Right lobe of liver (tissue), 6 donors: ENCODE results near the gene ODF2L. TPM values are rescaled to one million over a fixed set of nuclear protein-coding genes. Genes with fewer than 3 reads are reported as not detected.
"Not testable (repeated sequence)": the region's sequence is repeated elsewhere in the genome, so short reads cannot be mapped to it uniquely, and the experiment has no call there.

Source experiments
- ATAC-seq, 4 donors: fragments of 200-7000 bp; cut with Tn5 transposase; one replicate each; pipeline ENCODE4 v1.9.1; 2020; ENCODE audit warnings: mild to moderate bottlenecking in 4 of 4, moderate library complexity in 4 of 4
- DNase-seq, 3 donors: peaks; one replicate each; pipeline ENCODE4 v3.0.0-alpha.2; 2020
- H3K27ac ChIP-seq, 3 donors: fragments of 200-600 bp; one replicate each; pipeline ENCODE4 v1.8.0; 2022
- H3K27me3 ChIP-seq, 2 donors: fragments of 200-600 bp; one replicate each; pipeline ENCODE4 v1.8.0; 2022
- H3K36me3 ChIP-seq, 4 donors: fragments of 200-600 bp; sonication (generic) in 1 of 4; one replicate each; pipeline versions ENCODE4 v1.5.1 to v1.8.0; 2017 to 2022; ENCODE audit warnings: control low read depth in 1 of 4
- H3K4me1 ChIP-seq, 4 donors: fragments of 200-600 bp; sonication (generic) in 1 of 4; one replicate each; pipeline versions ENCODE4 v1.5.1 to v1.8.0; 2017 to 2022; ENCODE audit warnings: control low read depth in 1 of 4
- H3K4me3 ChIP-seq, 3 donors: fragments of 200-600 bp; one replicate each; pipeline ENCODE4 v1.8.0; 2022
- H3K9me3 ChIP-seq, 4 donors: fragments of 200-600 bp; sonication (generic) in 1 of 4; one replicate each; pipeline versions ENCODE4 v1.5.1 to v1.8.0; 2017 to 2022; ENCODE audit warnings: control low read depth in 1 of 4
- CTCF ChIP-seq, 4 donors: fragments of 200-600 bp in 3 of 4; fragments of 450-650 bp in 1 of 4; IDR thresholded peaks; one replicate each; pipeline versions ENCODE4 v1.5.1 to v1.8.0; 2016 to 2022; ENCODE audit warnings: antibody characterized with exemption in 4 of 4, mild to moderate bottlenecking in 2 of 4
- POLR2A ChIP-seq: fragments of 450-650 bp; IDR thresholded peaks from one replicate; pipeline ENCODE4 v1.6.1; 2017; ENCODE audit warnings: antibody characterized with exemption, mild to moderate bottlenecking
- WGBS: methylation state at CpG from one replicate; pipeline ENCODE4 v1.1.6; 2018; ENCODE audit warnings: low coverage, low lambda C conversion rate; ENCODE audit not compliant: insufficient coverage; ENCODE audit errors: missing lambda C conversion rate; 5-methylcytosine and 5-hydroxymethylcytosine counted together
- intact Hi-C, 2 donors: fragments of 100-400 bp; cut with DNase I; formaldehyde crosslinking; loops; one replicate each; pipeline versions ENCODE4 v1.11.2 to v1.14.1; 2022
- total RNA-seq, 6 experiments: library from RNA; depleted of rRNA in 2 of 6; stranded (reverse); fragments of >200 nt in 2 of 6; fragmentation: NEBNext Ultra II Directional in 3 of 6; extraction: Animal tissue kit (Norgen Biotek cat#: 25700) in 3 of 6; gene quantifications; one replicate each; pipeline versions ENCODE4 v1.1.0 to v1.2.4, GENCODE V29; 2016 to 2023
- donor health status: DM: no; HTN: yes; CAD: no.
- donor health status: DM: no; HTN: no; CAD: no.
- donor health status: DM: no; HTN: no; CAD: no.
- donor health status: DM: no; HTN: yes; CAD: no.
- donor health status: DM: no; HTN: yes; CAD: no.

ODF2L gene
- total RNA-seq, 6 experiments from 2014 or later = 3.9 to 8.6 (median 5.7) TPM

DNA sequence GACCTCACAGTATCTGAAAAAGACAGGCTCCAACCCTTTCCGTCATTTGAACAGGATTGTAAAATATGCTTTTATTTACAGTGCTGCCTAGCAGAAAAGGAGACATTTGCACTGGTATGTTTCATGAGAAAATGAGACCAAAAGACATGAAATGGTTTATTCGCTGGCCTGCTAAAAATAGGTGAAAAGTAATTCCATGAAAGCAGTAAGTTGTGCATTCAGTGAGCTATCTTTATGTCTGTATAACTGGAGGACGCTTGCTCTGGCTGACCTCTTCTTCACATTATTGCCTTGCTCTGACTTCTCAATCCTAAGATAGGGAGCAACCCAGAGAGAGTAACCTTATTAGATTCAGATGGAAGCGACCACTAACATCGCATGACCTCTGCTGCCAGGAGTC, 38.3 kb downstream of the ODF2L start:
- Histone ChIP-seq H3K4me1 (no peaks in the 10 kb centered on the region), H3K36me3 (peaks cover 0 to 5% (median 0%) of the 10 kb centered on the region in 4 donors), H3K4me3 (no peak overlapping the region), H3K27me3 (no peaks in the 10 kb centered on the region), H3K9me3 (no peaks in the 10 kb centered on the region), H3K27ac (no peak overlapping the region)
- no peak for TF ChIP-seq CTCF (IDR thresholded peaks at IDR 0.05)
- ATAC-seq = no peak
- WGBS = 71% methylated on average over 5 of the region's 5 CpGs
- intact Hi-C loops = no loop called here
- no peak for DNase-seq

GRCh38 chr1:86356247-86356646, 39.9 kb downstream of the ODF2L start:
- intact Hi-C loops = no loop called here
- no peak for DNase-seq
- no peaks in the 10 kb centered on the region for H3K4me1 ChIP-seq
- H3K27ac ChIP-seq = no peak overlapping the region
- peaks cover 0 to 5% (median 0%) of the 10 kb centered on the region in 4 donors for H3K36me3 ChIP-seq
- 81% methylated on average over 10 of the region's 10 CpGs for WGBS
- no peaks in the 10 kb centered on the region for H3K27me3 ChIP-seq
- TF ChIP-seq CTCF (IDR thresholded peaks at IDR 0.05) (peak in 1 of 4 donors; percentile 15), POLR2A (no peak)
- no peaks in the 10 kb centered on the region for H3K9me3 ChIP-seq
- H3K4me3 ChIP-seq = no peak overlapping the region
- ATAC-seq = no peak

- H3K27ac ChIP-seq = no peak overlapping the region
- WGBS = 94% methylated on average over 1 of the region's 1 CpG
- no peaks in the 10 kb centered on the region for H3K4me1 ChIP-seq
- intact Hi-C loops = no loop called here
- H3K27me3 ChIP-seq = no peaks in the 10 kb centered on the region
- H3K4me3 ChIP-seq = no peak overlapping the region
- DNase-seq (no peak), ATAC-seq (no peak)
- TF ChIP-seq POLR2A (no peak), CTCF (IDR thresholded peaks at IDR 0.05) (no peak)
- H3K36me3 ChIP-seq = no peaks in the 10 kb centered on the region
- no peaks in the 10 kb centered on the region for H3K9me3 ChIP-seq
Measured at GRCh38 chr1:86352086-86352485, 44.0 kb downstream of the ODF2L start.

DNA sequence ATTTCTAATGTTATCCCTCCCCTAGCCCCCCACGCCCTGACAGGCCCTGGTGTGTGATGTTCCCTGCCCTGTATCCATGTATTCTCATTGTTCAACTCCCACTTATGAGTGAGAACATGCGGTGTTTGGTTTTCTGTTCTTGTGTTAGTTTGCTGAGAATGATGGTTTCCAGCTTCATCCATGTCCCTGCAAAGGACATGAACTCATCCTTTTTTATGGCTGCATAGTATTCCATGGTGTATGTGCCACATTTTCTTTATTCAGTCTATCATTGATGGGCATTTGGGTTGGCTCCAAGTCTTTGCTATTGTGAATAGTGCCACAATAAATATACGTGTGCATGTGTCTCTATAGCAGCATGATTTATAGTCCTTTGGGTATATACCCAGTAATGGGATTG, 45.9 kb downstream of the ODF2L start:
- 69% methylated on average over 3 of the region's 3 CpGs for WGBS

GRCh38 chr1:86346388-86346787, 49.7 kb downstream of the ODF2L start:
- H3K4me3 ChIP-seq = no peak overlapping the region
- no peak overlapping the region for H3K27ac ChIP-seq
- no peaks in the 10 kb centered on the region for H3K9me3 ChIP-seq
- H3K27me3 ChIP-seq = no peaks in the 10 kb centered on the region
- H3K36me3 ChIP-seq = no peaks in the 10 kb centered on the region
- TF ChIP-seq POLR2A (no peak), CTCF (IDR thresholded peaks at IDR 0.05) (no peak)
- DNase-seq (no peak), ATAC-seq (no peak)
- no CpG with 5 or more reads among the region's 1 CpG for WGBS
- intact Hi-C loops = no loop called here
- H3K4me1 ChIP-seq = no peaks in the 10 kb centered on the region

More for the DNA sequence above, 45.9 kb downstream of the ODF2L start:
- H3K36me3 ChIP-seq, DNase-seq, H3K27me3 ChIP-seq, H3K4me3 ChIP-seq, ATAC-seq, H3K9me3 ChIP-seq, intact Hi-C loops, H3K27ac ChIP-seq, H3K4me1 ChIP-seq: not testable (repeated sequence)
